ENCODE data around the gene RNF17. TPM values are rescaled to one million over a fixed set of nuclear protein-coding genes. Genes with fewer than 3 reads are reported as not detected.

RNF17 gene
- total RNA-seq, 1 experiment from 2014 or later: not detected

- no peak for TF ChIP-seq ATF3 (IDR thresholded peaks at IDR 0.05)
- no peak for TF ChIP-seq TCF7L2 (IDR thresholded peaks at IDR 0.05; ENCODE audit: borderline replicate concordance, extremely low read depth, insufficient read depth, insufficient read length)
- TF ChIP-seq ZNF274 (IDR thresholded peaks at IDR 0.05; ENCODE audit: low read depth, low read length): no peak
- no peak for TF ChIP-seq MAX (IDR thresholded peaks at IDR 0.05)
- TF ChIP-seq CEBPB (IDR thresholded peaks at IDR 0.05; ENCODE audit: low read depth): no peak
- no peak for TF ChIP-seq JUND (IDR thresholded peaks at IDR 0.05)
- TF ChIP-seq POLR2A (IDR thresholded peaks at IDR 0.05; ENCODE audit: borderline replicate concordance, extremely low read depth, insufficient read depth, insufficient read length): no peak
- no peak for TF ChIP-seq SIN3A (IDR thresholded peaks at IDR 0.05; ENCODE audit: low read depth)
- TF ChIP-seq SP1 (IDR thresholded peaks at IDR 0.05; ENCODE audit: low read depth): no peak
These were observed 165.2 kb downstream of the RNF17 start (continued) for GRCh38 chr13:24929196-24929595.

Other genes starting within 250 kb of the RNF17 start
- 0.30 TPM for gene ATP12A, start 83.8 kb upstream of the RNF17 start, total RNA-seq (2021; ENCODE audit: unreplicated experiment)